HG03575 (cell line): ENCODE data around the gene LGALS4.
"Not testable (repeated sequence)": the region's sequence is repeated elsewhere in the genome, so short reads cannot be mapped to it uniquely, and the experiment has no call there.

ENCODE experiments used
- ATAC-seq: cut with Tn5 transposase; IDR thresholded peaks from one replicate; pipeline ENCODE4 v1.9.1; 2021; ENCODE audit not compliant: unreplicated experiment, insufficient number of reproducible peaks, low FRiP score; ENCODE audit errors: extremely low read depth

The LGALS4 gene

DNA sequence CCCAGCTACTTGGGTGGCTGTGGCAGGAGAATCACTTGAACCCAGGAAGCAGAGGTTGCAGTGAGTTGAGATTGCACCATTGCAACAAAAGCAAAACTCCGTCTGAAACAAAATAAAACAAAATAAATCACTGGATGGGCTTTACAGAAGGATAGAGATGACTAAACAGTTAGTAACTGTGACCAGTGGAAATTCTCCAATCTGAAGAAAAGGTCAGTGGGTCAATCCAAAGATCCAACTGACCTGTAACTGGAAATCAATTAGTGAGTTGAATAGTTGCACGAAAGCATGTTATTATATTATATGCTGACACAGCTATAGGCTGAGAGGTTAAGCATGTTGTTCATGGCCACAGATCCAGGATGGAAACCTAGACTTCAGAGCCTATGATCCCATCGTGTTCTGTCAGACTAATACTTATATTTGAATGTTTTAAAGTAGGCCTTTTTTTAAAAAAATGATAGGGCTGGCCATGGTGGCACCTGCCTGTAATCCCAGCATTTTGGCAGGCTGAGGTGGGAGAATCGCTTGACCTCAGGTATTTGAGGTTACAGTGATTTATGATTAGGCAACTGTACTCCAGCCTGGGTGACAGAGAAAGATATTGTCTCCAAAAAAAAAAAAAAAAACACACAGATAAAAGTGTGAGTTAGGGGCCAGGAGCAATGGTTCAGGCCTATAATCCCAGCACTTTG is 17.4 kb upstream of the LGALS4 start:
- ATAC-seq: no peak

DNA sequence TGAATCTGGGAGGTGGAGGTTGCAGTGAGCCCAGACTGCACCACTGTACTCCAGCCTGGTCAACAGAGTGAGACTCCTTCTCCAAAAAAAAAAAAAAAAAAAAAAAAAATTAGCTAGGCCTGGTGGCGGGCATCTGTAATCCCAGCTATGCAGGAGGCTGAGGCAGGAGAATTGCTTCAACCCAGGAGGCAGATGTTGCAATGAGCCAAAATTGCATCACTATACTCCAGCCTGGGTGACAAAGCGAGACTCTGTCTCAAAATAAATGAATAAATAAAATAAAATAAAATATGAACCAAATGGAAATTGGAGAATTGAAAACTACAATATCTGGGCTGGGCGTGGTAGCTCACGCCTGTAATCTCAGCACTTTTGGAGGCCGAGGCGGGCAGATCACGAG is 16.5 kb upstream of the LGALS4 start:
- ATAC-seq: not testable (repeated sequence)

DNA sequence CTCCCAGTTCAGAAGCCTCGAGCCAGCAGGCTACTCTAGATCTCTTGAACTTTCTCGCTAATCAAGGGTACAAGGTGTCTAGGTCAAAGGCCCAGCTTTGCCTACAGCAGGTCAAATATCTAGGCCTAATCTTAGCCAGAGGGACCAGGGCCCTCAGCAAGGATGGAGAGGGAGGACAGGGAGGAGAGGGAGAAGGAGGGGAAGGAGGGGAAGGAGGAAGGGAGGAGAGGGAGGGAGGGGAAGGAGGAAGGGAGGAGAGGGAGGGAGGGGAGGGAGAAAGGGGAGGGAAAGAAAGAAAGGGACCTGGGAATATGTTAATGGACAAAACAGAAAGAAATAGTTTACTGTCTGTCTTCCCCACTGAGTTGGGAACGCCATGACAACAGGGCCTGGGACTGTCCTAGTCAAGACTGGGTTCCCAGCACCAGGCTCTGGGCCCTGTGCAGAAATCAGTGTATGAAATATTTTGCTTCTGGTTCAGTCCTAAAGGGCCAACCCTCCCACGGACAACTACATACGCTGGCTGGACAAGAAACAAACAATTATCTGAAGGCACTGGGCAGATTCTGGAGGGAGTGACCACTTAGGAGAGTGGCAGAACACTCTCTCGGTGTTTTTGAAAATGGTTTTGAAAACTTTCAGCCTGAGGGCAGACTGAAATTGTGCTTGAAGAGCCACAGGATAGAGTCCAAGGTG is 14.3 kb upstream of the LGALS4 start:
- ATAC-seq: no peak

DNA sequence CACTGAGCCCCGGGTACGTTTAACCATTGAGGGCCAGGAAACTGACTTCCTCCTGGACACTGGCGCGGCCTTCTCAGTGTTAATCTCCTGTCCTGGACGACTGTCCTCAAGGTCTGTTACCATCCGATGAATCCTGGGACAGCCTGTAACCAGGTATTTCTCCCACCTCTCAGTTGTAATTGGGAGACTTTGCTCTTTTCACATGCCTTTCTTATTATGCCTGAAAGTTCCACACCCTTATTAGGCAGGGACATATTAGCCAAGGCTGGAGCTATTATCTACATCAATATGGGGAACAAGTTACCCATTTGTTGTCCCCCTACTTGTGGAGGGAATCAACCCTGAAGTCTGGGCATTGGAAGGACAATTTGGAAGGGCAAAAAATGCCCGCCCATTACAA is 13.2 kb upstream of the LGALS4 start:
- ATAC-seq: not testable (repeated sequence)

DNA sequence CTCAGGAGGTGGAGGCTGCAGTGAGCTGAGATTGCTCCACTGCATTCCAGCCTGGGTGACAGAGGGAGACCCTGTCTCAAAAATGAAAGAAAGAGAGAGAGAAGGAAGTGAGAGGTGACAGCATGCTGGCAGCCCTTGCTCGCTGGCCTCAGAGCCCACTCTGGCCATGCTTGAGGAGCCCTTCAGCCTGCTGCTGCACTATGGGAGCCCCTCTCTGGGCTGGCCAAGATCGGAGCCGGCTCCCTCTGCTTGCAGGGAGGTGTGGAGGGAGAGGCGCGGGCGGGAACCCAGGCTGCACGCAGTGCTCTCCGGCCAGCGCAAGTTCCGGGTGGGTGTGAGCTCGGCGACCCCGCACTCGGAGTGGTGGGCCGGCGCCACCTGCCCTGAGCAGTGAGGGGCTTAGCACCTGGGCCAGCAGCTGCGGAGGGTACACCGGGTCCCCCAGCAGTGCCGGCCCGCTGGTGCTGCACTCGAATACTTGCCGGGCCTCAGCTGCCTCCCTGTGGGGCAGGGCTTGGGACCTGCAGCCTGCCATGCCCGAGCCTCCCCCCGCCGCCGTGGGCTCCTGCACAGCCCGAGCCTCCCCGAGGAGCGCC is 8.6 kb upstream of the LGALS4 start:
- ATAC-seq: not testable (repeated sequence)

DNA sequence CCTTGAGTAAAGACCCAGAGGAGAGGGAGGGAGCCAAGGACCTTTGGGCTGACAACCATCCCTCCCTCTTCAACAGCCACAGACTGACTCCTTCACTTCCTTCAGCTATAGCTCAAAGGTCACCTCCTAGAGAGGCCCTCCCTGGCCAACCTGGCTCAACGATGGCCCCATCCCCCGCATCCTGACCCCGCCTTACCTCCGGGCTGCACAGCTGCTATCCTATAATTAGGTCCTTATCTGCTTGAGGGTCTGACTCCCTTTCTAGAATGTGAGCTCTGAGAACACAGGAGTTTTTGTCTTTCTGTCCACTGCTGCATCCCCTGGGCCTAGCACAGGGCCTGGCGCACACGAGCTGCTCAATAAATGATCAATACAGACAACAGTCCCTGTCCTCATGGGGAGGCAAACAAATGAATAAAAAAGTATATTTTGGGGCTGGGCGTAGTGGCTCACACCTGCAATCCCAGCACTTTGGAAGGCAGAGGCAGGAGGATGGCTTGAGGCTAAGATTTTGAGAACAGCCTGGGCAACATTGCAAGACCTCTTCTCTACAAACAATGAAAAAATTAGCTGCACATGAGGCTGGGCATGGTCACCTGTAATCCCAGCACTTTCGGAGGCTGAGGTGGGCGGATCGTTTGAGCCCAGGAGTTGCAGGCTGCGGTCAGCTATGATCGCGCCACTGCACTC is 6.6 kb upstream of the LGALS4 start:
- no peak for ATAC-seq

DNA sequence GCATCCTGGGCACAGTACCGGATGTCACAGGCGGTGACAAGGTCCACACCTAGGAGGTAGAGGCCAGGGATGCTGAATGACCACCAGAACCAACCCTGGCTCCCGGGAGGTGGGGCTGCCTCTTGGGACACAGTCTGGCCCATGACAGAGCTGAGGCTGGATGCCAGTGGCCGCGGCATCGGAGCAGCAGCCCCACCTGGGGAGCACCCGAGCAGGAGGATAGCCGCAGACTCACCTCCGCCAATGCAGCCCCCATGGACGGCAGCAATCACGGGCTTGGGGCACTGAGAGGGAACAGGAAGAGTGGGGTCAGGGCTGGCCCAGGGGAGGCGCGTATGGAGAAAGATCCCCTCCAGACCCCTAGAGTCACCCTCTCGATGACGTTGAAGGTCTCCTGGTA is 4.3 kb upstream of the LGALS4 start:
- ATAC-seq: no peak

DNA sequence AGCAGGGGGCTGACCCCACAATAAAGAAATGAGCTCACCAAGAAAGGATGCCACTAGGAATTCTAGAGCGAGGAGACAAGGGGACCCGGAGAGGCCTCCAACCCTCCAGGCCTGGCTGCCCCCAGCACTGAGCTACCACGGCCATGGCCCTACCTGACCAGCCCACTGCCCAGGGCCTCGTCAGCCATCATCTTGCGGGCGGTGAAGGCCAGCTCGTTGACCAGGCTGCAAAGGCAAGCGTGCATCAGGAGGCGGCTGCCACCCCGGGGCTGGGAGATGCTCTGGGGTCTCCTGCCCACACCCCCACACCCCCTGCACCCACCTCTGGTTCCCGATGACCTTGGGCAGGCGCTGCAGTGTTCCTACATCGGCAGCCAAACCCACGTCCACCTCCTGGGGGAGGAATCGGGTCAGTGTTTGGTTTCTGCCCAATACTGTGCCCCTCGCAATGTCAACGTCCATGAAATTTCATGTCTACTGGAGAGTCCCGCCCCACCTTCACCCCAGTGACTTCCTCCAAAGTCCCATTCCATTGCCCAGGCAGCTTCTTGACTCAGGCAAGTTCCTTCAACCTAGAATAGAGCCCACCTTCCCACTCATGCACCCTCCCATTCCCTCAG is 3.5 kb upstream of the LGALS4 start:
- no peak for ATAC-seq

DNA sequence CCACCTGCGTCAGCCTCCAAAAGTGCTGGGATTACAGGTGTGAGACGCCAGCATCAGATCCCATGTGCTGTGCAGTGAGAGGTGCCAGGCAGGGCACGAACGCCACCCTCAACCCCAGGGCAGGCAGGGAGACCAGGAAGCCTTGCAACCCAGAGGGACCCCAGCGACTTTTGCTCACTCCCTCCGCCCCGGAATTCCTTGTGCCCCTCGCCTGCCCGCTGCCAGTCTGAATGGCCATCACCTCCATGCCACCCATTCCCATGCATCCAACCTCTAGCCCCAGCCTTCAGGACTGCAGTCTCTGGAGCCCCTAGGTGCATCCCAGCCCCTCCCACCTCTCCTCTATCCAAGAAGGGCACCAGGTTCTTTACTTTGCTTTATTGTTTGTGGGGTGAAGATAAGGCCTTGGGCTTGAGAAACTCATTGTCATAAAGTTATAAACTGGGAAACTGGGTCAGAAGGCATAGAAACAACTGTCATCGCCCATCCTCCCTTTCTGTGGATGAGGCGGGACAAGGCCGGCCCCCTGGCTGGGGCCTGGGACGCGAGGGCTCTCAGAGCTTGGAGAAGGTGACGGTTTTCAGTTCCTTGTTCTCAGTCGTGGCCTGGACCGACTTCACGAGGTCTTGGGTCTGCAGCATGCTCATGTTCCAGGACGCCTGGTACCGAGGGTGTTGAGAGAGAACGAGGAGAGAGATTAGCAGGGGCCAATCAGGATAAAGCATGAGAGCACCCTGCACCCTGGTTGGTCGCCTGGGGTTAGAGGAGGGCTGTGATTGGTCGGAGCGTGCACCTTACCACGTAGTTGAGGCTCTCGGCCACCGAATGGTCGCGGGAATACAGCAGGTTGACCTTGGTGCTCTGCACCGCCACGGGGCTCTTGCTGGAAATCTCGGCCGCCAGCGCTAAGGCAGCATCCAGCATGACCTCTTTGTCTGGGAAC is 2.6 kb upstream of the LGALS4 start:
- no peak for ATAC-seq

DNA sequence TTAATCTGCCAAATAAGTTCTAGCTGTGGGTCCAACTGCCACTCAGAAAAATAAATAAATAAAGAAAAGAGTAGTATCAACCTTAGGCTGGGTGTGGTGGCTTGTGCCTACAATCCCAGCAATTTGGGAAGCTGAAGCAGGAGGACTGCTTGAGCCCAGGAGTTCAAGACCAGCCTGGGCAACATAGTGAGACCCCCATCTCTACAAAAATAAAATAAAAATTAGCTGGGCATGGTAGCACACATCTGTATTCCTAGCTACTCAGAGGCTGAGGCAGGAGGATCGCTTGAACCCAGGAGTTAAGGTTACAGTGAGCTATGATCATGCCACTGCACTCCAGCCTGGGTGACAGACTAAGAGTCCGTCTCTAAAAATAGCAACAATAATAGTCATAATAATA is 1.2 kb upstream of the LGALS4 start:
- not testable (repeated sequence) for ATAC-seq

DNA sequence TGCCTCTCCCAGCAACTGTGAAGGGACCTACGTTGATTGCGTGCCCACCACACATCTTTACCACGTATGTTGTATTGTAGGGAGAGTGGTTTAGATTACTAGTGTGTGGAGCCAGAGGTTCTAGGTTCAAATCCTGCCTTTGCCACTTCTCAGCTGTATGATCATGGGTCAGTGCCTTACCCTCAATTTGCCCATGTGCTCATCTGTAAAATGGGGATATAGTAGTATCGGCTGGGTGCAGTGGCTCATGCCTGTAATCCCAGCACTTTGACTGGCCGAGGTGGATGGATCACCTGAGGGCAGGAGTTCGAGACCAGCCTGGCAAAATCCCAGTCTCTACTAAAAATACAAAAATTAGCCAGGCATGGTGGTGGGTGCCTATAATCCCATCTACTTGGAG is 578 bp upstream of the LGALS4 start:
- ATAC-seq: no peak

DNA sequence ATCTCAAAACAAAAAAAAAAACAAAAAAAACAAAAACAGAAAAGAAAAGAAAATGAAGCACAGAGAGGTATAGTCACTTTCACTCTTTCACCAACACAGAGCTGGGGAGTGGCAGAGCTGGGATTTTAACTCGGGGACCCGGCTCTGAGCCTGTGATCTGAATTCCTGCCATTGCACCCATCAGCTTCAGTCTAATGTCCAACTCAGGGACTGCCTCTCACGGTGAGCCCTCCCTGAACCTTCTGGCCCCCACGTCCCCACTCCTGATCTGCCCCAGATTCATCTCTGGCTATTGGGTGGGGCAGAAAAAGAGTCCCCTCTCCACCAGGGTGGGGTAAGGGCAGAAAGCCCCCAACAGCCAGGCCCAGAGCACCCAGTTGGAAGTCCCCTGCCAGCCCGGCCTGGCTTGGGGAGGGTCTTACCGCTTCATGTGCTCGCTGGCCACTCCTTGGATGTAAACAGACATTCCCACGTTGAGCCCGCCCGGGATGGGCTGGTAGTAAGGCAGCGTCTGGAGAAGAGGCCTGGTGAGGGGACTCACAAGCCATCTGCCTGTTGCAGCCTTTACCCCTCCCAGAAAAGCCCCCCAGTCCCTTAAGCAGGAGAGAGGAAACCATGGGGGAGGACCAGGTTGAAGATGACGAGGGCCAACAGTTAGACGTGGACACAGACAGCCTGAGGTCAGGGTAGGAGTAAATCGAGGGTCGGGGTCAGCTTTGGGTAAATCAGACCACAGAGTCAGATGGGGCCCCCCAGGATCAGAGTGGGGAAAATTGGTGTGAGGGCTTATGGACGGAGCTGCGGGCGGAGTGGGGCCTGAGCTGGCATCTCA is 520 bp downstream of the LGALS4 start:
- no peak for ATAC-seq

DNA sequence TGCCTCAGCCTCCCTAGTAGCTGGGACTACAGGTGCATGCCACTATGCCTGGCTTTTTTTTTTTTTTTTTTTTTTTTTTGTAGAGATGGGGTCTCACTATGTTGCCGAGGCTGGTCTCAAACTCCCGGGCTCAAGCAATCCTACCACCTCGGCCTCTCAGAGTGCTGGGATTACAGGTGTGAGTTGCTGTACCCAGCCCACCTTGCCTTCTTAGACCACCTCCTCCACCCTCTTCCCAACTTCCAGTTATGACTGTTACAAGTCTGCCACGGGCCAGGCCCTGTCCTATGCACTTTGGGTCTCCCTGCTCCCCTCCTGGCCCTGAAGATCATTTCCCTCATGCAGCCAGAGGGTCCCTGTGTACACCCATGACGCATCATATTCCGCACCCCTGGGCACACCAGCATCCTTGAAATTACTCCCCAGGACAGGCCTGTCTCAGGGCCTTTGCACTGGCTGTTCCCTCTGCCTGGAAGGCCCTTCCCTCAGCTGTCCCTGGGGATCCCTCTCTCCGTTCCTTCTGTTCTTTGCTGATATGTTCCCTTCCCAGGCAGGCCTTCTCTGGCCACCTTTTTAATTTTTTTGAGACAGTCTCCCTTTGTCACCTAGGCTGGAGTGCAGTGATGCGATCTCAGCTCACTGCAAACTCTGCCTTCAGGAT is 3.0 kb downstream of the LGALS4 start:
- no peak for ATAC-seq

DNA sequence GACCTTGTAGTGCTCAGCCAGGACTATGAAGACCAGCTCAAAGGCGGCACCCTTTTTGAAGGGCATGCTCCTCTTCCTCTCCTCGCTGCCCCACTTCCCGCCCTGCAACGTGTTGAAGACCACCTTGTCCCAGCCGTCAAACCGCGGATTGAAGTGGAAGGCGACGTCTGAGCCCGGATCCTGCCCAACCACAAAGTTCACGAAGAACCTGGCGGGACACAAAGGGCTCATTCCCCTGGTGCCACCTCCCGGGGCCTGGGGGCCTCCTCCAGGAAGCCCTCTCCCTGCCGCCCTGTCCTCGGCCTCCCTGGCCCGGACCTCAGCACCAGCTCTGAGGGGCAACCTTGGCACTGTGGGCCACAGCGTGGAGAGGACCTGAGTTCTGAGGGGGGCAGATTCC is 4.0 kb downstream of the LGALS4 start:
- no peak for ATAC-seq

DNA sequence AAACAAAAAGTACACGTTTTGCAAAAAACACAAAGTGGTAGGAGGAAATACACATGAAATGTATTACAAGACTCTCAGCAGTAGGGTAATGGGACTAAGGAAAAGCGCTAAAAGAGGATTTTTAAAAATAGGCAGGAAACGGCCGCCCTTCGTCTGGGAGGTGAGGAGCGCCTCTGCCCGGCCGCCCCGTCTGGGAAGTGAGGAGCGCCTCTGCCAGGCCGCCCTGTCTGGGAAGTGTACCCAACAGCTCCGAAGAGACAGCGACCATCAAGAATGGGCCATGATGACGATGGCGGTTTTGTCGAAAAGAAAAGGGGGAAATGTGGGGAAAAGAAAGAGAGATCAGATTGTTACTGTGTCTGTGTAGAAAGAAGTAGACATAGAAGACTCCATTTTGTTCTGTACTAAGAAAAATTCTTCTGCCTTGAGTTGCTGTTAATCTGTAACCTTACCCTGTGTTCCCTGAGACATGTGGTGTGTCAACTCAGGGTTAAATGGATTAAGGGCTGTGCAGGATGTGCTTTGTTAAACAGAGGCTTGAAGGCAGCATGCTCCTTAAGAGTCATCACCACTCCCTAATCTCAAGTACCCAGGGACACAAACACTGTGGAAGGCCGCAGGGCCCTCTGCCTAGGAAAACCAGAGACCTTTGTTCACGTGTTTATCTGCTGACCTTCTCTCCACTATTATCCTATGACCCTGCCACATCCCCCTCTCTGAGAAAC is 5.2 kb downstream of the LGALS4 start:
- ATAC-seq: not testable (repeated sequence)

DNA sequence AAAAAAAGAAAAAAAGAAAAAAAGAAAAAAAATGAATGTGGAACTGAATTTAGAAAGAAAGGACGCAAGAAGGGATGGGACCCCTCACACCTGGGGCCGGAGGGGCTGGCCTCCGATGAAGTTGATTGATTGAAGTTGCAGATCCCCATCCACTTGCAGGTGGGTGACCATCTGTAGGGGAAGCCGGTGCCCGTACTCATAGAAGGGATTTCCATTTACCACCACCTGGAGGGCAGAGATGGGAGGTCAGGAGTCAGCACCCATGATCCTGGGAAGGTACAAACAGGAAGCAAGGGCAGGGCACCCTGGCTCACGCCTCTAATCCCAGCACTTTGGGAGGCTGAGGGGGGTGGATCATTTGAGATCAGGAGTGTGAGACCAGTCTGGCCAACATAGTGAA is 6.4 kb downstream of the LGALS4 start:
- ATAC-seq: no peak

DNA sequence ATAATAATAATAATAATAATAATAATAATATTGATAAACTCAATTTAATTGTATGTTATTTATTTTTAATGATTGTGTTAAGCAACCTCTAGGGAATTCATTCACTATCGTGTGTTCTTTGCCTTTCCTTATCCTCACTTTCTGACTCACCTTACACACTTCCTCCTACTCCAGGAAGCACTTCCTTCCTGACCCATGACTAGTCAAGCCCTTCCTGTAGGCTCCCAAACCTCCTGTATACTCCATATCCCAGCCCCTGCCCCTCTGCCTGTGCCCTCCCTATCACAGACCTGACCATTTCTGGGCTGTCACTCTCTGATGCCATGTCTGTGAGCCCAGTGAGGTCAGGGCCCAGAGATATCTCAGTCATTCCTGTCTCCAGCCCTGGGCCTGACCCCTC is 7.6 kb downstream of the LGALS4 start:
- ATAC-seq: no peak
